Stimulated activated naive CD4-positive, alpha-beta T cell (primary cell): ENCODE results near the gene LRRC14B.
A peak's percentile ranks its signal among the peaks of the same experiment; 100 is the strongest.
"Not testable (repeated sequence)": the region's sequence is repeated elsewhere in the genome, so short reads cannot be mapped to it uniquely, and the experiment has no call there.

Experiments used
- DNase-seq, 6 experiments: peaks; one replicate each; lab custom pipeline; 2025; lab: John Stamatoyannopoulos, UW

LRRC14B gene

GRCh38 chr5:241045-241669 lies 49.9 kb downstream of the LRRC14B start:
- DNase-seq = not testable (repeated sequence)

GRCh38 chr5:243683-244367 lies 52.5 kb downstream of the LRRC14B start:
- DNase-seq = peak in 5 of 6 experiments; percentile 6 to 38 (median 31)

- not testable (repeated sequence) for DNase-seq
Measured at GRCh38 chr5:245717-246116, 54.4 kb downstream of the LRRC14B start.
